ENCODE data around the gene SASH3.

Gene SASH3

DNA sequence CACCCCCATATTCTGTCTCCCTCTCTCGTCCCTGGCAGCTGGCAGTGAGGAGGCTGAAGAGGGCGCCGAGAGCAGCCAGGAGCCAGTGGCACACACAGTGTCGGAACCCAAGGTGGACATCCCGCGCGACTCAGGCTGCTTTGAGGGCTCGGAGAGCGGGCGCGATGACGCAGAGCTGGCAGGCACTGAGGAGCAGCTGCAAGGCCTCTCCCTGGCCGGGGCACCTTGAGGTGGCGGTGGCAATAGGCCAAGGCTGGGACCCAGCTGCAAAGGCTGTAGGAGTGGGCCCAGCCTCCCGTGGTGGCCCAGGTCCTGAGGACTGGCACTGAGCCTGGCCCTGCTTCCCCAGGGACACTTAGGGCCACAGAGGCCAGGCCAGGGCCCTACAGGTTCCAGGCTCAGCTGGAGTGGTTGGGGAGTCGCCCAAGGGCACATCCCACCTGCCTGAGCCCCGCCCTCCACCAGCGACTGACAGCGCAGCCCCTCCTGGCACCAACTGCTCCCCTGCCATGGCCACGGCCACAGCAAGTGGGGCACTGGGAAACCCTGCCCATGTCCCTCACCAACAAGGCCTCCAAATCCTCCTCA is 13.9 kb downstream of the SASH3 start:
- no peak overlapping the region for H3K27ac ChIP-seq
- TF ChIP-seq ZFX (IDR thresholded peaks at IDR 0.05): no peak
- TF ChIP-seq, protein P1, sequence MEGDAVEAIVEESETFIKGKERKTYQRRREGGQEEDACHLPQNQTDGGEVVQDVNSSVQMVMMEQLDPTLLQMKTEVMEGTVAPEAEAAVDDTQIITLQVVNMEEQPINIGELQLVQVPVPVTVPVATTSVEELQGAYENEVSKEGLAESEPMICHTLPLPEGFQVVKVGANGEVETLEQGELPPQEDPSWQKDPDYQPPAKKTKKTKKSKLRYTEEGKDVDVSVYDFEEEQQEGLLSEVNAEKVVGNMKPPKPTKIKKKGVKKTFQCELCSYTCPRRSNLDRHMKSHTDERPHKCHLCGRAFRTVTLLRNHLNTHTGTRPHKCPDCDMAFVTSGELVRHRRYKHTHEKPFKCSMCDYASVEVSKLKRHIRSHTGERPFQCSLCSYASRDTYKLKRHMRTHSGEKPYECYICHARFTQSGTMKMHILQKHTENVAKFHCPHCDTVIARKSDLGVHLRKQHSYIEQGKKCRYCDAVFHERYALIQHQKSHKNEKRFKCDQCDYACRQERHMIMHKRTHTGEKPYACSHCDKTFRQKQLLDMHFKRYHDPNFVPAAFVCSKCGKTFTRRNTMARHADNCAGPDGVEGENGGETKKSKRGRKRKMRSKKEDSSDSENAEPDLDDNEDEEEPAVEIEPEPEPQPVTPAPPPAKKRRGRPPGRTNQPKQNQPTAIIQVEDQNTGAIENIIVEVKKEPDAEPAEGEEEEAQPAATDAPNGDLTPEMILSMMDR (conservative IDR thresholded peaks at IDR 0.05): no peak

DNA sequence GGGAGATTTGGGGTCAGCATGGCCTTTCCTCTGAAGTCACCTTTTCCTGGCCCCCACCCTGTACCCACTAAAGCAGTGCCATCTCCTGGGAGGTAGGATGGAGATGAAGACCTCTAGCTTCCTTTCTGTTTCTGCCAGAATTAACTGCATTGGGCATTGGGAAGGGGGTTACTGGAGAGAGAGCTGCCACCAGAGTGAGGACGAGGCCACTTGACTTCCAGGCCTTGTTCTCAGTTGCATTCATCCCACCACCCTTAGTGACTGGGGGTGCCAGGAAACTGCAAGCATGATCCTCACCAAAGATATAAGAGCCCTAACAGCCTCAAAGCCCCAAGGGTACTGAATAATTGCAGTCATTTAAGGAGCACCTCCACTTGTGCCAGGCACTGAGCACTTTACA is 15.8 kb downstream of the SASH3 start:
- TF ChIP-seq, protein P1 (conservative IDR thresholded peaks at IDR 0.05): no peak
- no peak for TF ChIP-seq ZFX (IDR thresholded peaks at IDR 0.05)
- no peak overlapping the region for H3K27ac ChIP-seq

DNA sequence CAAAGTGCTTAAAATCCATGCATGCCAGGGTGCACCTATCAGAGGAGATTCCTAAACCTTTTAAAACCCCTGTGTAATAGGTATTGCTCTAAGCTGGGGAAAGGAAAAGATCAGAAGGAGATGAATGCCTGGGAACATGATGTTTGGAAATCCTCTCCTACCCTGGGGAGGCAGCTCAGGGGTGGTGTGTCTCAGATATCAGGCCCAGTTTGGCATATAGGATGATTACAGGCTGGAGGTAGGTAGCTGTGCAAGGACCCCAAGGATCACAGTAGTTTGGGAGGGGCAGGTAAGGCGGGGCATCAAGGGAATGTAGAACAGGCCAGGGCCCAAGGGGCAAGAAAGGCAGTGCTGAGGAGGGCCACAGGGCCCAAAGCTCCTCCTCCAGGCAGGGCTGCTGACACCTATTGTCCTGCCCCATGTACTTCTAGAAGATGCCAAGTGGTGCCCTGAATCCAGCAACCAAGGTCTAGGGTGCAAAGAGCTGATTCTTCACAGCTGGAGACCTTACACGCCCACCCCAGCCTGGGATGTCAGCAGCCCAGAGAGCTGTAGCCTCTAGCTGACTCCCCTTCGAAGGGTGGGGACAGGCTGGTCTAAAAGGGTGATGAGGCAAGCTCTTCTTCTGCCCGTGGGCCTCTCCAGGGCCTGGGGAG is 17.6 kb downstream of the SASH3 start:
- TF ChIP-seq ZFX (IDR thresholded peaks at IDR 0.05): no peak
- no peak overlapping the region for H3K27ac ChIP-seq

DNA sequence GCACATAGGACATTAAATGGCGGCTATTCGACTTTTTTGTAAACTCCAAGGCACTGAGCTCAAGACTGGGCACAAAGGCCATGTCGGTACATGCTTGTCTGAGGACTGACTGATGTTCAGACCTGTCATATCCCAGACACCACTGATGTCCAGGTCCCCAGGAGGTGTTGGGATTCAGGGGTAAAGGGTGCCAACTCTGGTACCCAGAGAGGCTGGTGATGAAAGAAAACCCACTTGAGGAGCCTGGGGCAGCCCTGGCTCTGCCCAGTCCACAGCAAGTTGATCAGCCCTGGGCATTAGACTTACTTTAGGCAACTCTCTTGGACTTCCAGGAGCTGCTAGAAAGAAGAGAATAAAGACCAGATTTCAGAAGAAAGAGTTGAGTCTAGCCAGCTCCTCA is 18.7 kb downstream of the SASH3 start:
- H3K27ac ChIP-seq: no peak overlapping the region
- TF ChIP-seq ZFX (IDR thresholded peaks at IDR 0.05): no peak
- TF ChIP-seq, protein P1 (conservative IDR thresholded peaks at IDR 0.05): no peak

DNA sequence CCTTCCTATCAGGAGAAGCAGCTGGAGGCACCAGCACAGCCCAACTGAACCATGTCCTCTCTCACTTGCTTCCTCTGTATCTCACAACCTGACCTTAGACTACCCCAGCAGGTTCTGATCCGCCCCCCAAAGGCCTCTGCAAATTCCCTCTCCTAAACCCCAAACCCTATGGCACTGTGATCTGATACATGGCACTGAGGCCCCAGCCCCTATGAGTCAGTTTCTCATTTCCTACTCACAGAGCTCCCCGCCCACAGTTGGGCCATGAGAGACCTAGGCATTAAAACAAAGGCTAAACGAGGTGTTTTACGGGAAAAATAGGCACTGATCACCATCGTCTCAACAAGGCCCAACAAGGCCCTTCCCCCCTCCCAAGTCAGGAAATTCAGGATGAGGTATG is 19.1 kb downstream of the SASH3 start:
- H3K27ac ChIP-seq: no peak overlapping the region

DNA sequence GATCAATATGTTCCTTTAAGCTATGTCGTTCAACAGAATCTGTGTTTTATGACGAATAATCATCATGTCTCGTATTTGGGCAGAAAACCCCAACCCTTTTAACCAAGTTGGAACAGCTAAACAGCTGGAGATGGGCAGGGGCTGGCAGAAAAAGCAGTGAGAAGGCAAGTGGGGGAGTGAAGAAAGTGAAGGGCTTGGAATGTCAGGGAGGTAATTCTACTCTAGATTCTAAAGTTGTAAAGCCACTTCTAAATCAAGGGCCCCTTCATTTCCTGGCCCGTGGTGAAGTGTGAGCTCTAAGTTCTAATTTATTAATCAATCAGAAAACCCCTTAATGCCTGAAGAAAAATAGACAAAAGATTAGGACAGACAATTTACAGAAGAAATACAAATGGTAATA is 20.4 kb downstream of the SASH3 start:
- H3K27ac ChIP-seq: no peak overlapping the region

More for the DNA sequence above, 19.1 kb downstream of the SASH3 start:
- TF ChIP-seq ZFX (IDR thresholded peaks at IDR 0.05): no peak
- TF ChIP-seq, protein P1 (conservative IDR thresholded peaks at IDR 0.05): no peak

DNA sequence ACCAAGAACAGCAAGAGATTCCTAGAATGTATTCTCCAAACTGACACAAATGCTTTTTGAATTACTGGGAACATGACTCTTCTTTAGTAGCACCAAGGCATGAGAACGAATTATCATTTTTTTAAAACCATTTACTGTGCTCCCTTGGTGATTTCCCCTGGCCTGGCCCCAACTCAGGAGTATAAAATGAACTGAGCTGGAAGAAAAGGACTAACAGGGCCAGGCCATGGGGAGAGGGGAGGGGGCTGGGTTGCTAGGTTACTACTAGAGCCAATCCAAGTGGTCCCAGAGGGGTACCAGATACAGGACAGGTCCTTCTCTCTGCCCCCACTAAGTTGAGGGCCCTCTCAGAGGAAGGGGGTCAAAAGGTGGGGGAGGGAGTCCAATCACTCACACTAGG is 23.1 kb downstream of the SASH3 start:
- TF ChIP-seq ZFX (IDR thresholded peaks at IDR 0.05): no peak
- TF ChIP-seq, protein P1 (conservative IDR thresholded peaks at IDR 0.05): no peak

More for the DNA sequence above, 20.4 kb downstream of the SASH3 start:
- TF ChIP-seq ZFX (IDR thresholded peaks at IDR 0.05): no peak
- TF ChIP-seq, protein P1 (conservative IDR thresholded peaks at IDR 0.05): no peak

DNA sequence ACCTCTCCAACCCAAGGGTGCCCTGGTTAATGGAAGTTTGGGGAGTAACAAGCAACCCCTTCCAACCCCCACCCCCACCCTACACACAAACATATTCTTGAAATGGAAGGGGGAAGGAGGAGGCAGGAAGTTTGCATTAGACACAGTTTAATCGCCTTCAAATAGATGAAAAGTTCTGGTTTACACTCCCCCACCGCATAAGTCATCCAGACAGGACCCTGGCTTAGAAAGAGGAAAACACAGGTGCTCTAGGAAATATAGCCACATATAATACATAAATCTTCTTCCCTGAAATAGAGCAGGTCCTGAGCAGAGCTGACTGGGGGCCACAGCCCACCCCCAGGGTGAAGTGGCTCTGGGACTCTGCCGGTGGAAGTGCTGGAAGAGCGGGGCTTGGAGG is 25.1 kb downstream of the SASH3 start:
- H3K27ac ChIP-seq: no peak overlapping the region
- no peak for TF ChIP-seq ZFX (IDR thresholded peaks at IDR 0.05)
- TF ChIP-seq, protein P1 (conservative IDR thresholded peaks at IDR 0.05): no peak

More for the DNA sequence above, 23.1 kb downstream of the SASH3 start:
- H3K27ac ChIP-seq: no peak overlapping the region

Measured in C4-2B (cell line).